Fibroblast of lung (primary cell): Measurements from ENCODE around the gene AGRP. TPM values are rescaled to one million over a fixed set of nuclear protein-coding genes. Genes with fewer than 3 reads are reported as not detected.

Experiments used
- DNase-seq, 2 donors: peaks; one replicate each; pipeline versions ENCODE4 v3.0.0 to v3.0.0-alpha.2; 2010; ENCODE audit warnings: low read depth in 2 of 2
- H2AFZ ChIP-seq: 2 replicates; pipeline ENCODE4 v1.5.1; 2012; ENCODE audit warnings: low read length, control low read depth, inconsistent platforms
- H3K27ac ChIP-seq: 2 replicates; pipeline ENCODE4 v1.5.1; 2011; ENCODE audit warnings: low read length, control low read depth; ENCODE audit not compliant: insufficient read depth
- H3K27me3 ChIP-seq: 2 replicates; pipeline ENCODE4 v1.5.1; 2011; ENCODE audit warnings: mild to moderate bottlenecking, low read length; ENCODE audit not compliant: control insufficient read depth, insufficient read depth
- H3K36me3 ChIP-seq: 2 replicates; pipeline ENCODE4 v1.5.1; 2011; ENCODE audit warnings: low read length; ENCODE audit not compliant: control insufficient read depth, insufficient read depth
- H3K4me1 ChIP-seq: 2 replicates; pipeline ENCODE4 v1.5.1; 2011; ENCODE audit warnings: low read length; ENCODE audit not compliant: control insufficient read depth, insufficient read depth; ENCODE audit errors: extremely low read depth
- H3K4me2 ChIP-seq: 2 replicates; pipeline ENCODE4 v1.5.1; 2011; ENCODE audit warnings: low read length, control low read depth; ENCODE audit not compliant: insufficient read depth; ENCODE audit errors: extremely low read depth
- H3K4me3 ChIP-seq, 4 experiments: fragments of 200-600 bp in 1 of 4; sonication (generic) in 1 of 4; replicated peaks in 1 of 4; 2 replicates each; pipeline ENCODE4 v1.5.1; 2011 to 2016; ENCODE audit warnings: low read length in 4 of 4, low read depth in 3 of 4, mild to moderate bottlenecking in 3 of 4, control low read depth in 2 of 4, inconsistent platforms in 1 of 4, mixed read lengths in 1 of 4; ENCODE audit not compliant: insufficient read depth in 1 of 4; ENCODE audit errors: control extremely low read depth in 1 of 4
- H3K79me2 ChIP-seq: 2 replicates; pipeline ENCODE4 v1.5.1; 2012; ENCODE audit warnings: mild to moderate bottlenecking, low read length, inconsistent platforms; ENCODE audit not compliant: control insufficient read depth, insufficient read depth
- H3K9ac ChIP-seq: 2 replicates; pipeline ENCODE4 v1.5.1; 2011; ENCODE audit warnings: mild to moderate bottlenecking, low read length, control low read depth; ENCODE audit not compliant: insufficient read depth
- H3K9me3 ChIP-seq: 2 replicates; pipeline ENCODE4 v1.5.1; 2012; ENCODE audit warnings: low read depth, low read length; ENCODE audit not compliant: control insufficient read depth, insufficient read depth
- H4K20me1 ChIP-seq: 2 replicates; pipeline ENCODE4 v1.5.1; 2011; ENCODE audit warnings: low read length; ENCODE audit not compliant: control insufficient read depth, insufficient read depth; ENCODE audit errors: extremely low read depth
- CTCF ChIP-seq, 2 donors: IDR thresholded peaks in 1 of 2; conservative IDR thresholded peaks in 1 of 2; 1 replicate in 1 of 2; 2 replicates in 1 of 2; pipeline ENCODE4 v1.5.1; 2011 to 2012; ENCODE audit warnings: low read length in 2 of 2, control low read depth in 1 of 2, inconsistent platforms in 1 of 2, low read depth in 1 of 2, mild to moderate bottlenecking in 1 of 2
- EZH2 ChIP-seq: IDR thresholded peaks from 2 replicates; pipeline ENCODE4 v1.5.1; 2012; ENCODE audit warnings: low read length, control low read depth, mild to moderate bottlenecking; ENCODE audit errors: missing control alignments
- polyA minus RNA-seq: library from RNA; depleted of rRNA, polyadenylated mRNA; stranded (reverse); fragments of >200 nt; gene quantifications from 2 replicates; pipeline ENCODE4 v1.2.3, GENCODE V29; 2011; ENCODE audit warnings: low replicate concordance
- polyA plus RNA-seq, 2 donors: library from polyadenylated mRNA; depleted of rRNA in 1 of 2; stranded (reverse) in 1 of 2; unstranded in 1 of 2; fragments of >200 nt; gene quantifications; 2 replicates each; pipeline ENCODE4 v1.2.1, GENCODE V29; 2011 to 2012; ENCODE audit warnings: missing spikeins in 1 of 2
- total RNA-seq: library from RNA; depleted of rRNA; stranded (reverse); fragments of >200 nt; gene quantifications from 2 replicates; pipeline ENCODE4 v1.2.1, GENCODE V29; 2014

The AGRP gene
- total RNA-seq (not detected in 2 replicates), polyA plus RNA-seq (not detected in 2 replicates), polyA minus RNA-seq (not detected in 2 replicates)
- not detected in 2 replicates for polyA plus RNA-seq (2012)

- no peak for DNase-seq
- Histone ChIP-seq H3K27me3 (no peaks in the 10 kb centered on the region), H3K4me2 (peak within 1 kb of the TSS; percentile 99), H3K4me3 (peak within 1 kb of the TSS in 1 of 4 experiments; percentile 65), H3K36me3 (peaks cover 4% of the 10 kb centered on the region), H3K9ac (peak within 1 kb of the TSS; percentile 10), H2AFZ (no peak within 1 kb of the TSS), H3K27ac (peak within 1 kb of the TSS; percentile 80), H4K20me1 (no peaks in the 10 kb centered on the region), H3K79me2 (peaks cover 24% of the 10 kb centered on the region), H3K9me3 (no peaks in the 10 kb centered on the region), H3K4me1 (peaks cover 13% of the 10 kb centered on the region)
- TF ChIP-seq EZH2 (no peak), CTCF (conservative IDR thresholded peaks at IDR 0.05 in 1 of 2, IDR thresholded peaks at IDR 0.05 in 1 of 2; ENCODE audit: low read depth in 1 of 2, low read length in 2 of 2) (no peak)
These were observed at the start of gene AGRP for GRCh38 chr16:67483150-67483549. Gene AGRP, minus strand, starts transcription at chr16:67483547. Its CDS starts 149 bp downstream, at chr16:67483398.

GRCh38 chr16:67531247-67531646, 47.9 kb upstream of the AGRP start:
- Histone ChIP-seq H2AFZ (no peak overlapping the region), H4K20me1 (no peaks in the 10 kb centered on the region), H3K27me3 (no peaks in the 10 kb centered on the region), H3K4me3 (peak overlapping the region in 1 of 4 experiments; percentile 10), H3K27ac (peak overlapping the region; percentile 95), H3K9ac (no peak overlapping the region), H3K4me1 (peaks cover 4% of the 10 kb centered on the region), H3K4me2 (peak overlapping the region; percentile 100), H3K9me3 (no peaks in the 10 kb centered on the region), H3K36me3 (no peaks in the 10 kb centered on the region), H3K79me2 (peaks cover 33% of the 10 kb centered on the region)
- no peak for DNase-seq
- no peak for TF ChIP-seq CTCF (conservative IDR thresholded peaks at IDR 0.05 in 1 of 2, IDR thresholded peaks at IDR 0.05 in 1 of 2; ENCODE audit: low read depth in 1 of 2, low read length in 2 of 2)
- TF ChIP-seq EZH2 = no peak

- peak overlapping the region; percentile 92 for H3K9ac ChIP-seq
- H3K79me2 ChIP-seq = peaks cover 30% of the 10 kb centered on the region
- H4K20me1 ChIP-seq = no peaks in the 10 kb centered on the region
- peak overlapping the region; percentile 95 for H3K27ac ChIP-seq
- H3K4me1 ChIP-seq = peaks cover 4% of the 10 kb centered on the region
- H3K4me2 ChIP-seq = peak overlapping the region; percentile 100
- peak overlapping the region; percentile 86 to 90 (median 87) for H3K4me3 ChIP-seq
- peak; percentile 72 to 85 for DNase-seq
- H3K27me3 ChIP-seq = no peaks in the 10 kb centered on the region
- H3K9me3 ChIP-seq = no peaks in the 10 kb centered on the region
- no peaks in the 10 kb centered on the region for H3K36me3 ChIP-seq
- H2AFZ ChIP-seq = peak overlapping the region; percentile 53
- no peak for TF ChIP-seq CTCF (conservative IDR thresholded peaks at IDR 0.05 in 1 of 2, IDR thresholded peaks at IDR 0.05 in 1 of 2; ENCODE audit: low read depth in 1 of 2, low read length in 2 of 2)
These were observed 46.9 kb upstream of the AGRP start for GRCh38 chr16:67530013-67530939.
